Body of pancreas (tissue), 4 donors: ENCODE data around the gene DENND10.

Experiments used
- POLR2A ChIP-seq, 3 donors: fragments of 450-650 bp; IDR thresholded peaks; one replicate each; pipeline ENCODE4 v1.6.1; 2016; ENCODE audit warnings: antibody characterized with exemption in 3 of 3, mild to moderate bottlenecking in 2 of 3
- TF ChIP-seq, protein P1 (sequence below), 7 experiments: fragments of 450-650 bp in 4 of 7; fragments of 200-600 bp in 3 of 7; sonication (generic) in 3 of 7; IDR thresholded peaks; one replicate each; pipeline ENCODE4 v1.5.1; 2016 to 2019; ENCODE audit warnings: antibody characterized with exemption in 7 of 7

DNA sequence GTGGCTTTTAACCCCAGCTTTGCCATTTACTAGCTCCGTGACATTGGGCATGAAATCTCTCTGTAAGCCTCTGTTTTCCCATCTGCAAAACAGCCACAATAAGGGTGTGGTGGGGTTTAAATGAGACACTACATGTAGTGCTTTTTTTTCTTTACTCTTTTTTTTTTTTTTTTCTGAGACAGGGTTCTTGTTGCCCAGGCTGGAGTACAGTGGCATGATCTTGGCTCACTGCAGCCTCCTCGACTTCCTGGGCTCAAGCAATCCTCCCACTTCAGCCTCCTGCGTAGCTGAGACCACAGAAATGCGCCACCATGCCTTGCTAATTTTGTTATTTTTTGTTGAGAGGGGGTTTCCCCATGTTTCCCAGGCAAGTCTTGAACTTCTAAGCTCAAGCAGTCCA, 8.3 kb upstream of the DENND10 start:
- TF ChIP-seq POLR2A (IDR thresholded peaks at IDR 0.05) = no peak
- TF ChIP-seq, protein P1, sequence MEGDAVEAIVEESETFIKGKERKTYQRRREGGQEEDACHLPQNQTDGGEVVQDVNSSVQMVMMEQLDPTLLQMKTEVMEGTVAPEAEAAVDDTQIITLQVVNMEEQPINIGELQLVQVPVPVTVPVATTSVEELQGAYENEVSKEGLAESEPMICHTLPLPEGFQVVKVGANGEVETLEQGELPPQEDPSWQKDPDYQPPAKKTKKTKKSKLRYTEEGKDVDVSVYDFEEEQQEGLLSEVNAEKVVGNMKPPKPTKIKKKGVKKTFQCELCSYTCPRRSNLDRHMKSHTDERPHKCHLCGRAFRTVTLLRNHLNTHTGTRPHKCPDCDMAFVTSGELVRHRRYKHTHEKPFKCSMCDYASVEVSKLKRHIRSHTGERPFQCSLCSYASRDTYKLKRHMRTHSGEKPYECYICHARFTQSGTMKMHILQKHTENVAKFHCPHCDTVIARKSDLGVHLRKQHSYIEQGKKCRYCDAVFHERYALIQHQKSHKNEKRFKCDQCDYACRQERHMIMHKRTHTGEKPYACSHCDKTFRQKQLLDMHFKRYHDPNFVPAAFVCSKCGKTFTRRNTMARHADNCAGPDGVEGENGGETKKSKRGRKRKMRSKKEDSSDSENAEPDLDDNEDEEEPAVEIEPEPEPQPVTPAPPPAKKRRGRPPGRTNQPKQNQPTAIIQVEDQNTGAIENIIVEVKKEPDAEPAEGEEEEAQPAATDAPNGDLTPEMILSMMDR (IDR thresholded peaks at IDR 0.05) = no peak
